Natural killer cell (primary cell): ENCODE results near the gene CD40LG. TPM values are rescaled to one million over a fixed set of nuclear protein-coding genes. Genes with fewer than 3 reads are reported as not detected.
A peak's percentile ranks its signal among the peaks of the same experiment; 100 is the strongest.

Experiments
- ATAC-seq, 3 donors: fragments of 150-1000 bp in 2 of 3; fragments of 200-7000 bp in 1 of 3; cut with Tn5 transposase; 1 replicate in 1 of 3; 2 replicates in 2 of 3; pipeline ENCODE4 v1.10.0; 2021; ENCODE audit warnings: mild to moderate bottlenecking in 2 of 3, moderate library complexity in 2 of 3
- DNase-seq, 2 donors: peaks; one replicate each; pipeline versions ENCODE4 v3.0.0 to v3.0.0-alpha.2; 2013 to 2021; ENCODE audit warnings: mixed read lengths in 1 of 2
- H3K27ac ChIP-seq: one replicate; pipeline ENCODE4 v1.5.1; 2013; ENCODE audit warnings: mild to moderate bottlenecking, low read length
- H3K27me3 ChIP-seq: one replicate; pipeline ENCODE4 v1.6.1; 2013; ENCODE audit warnings: low read length; ENCODE audit not compliant: control insufficient read depth, insufficient read depth
- H3K36me3 ChIP-seq: one replicate; pipeline ENCODE4 v1.6.1; 2013; ENCODE audit warnings: low read length; ENCODE audit not compliant: control insufficient read depth, insufficient read depth
- H3K4me1 ChIP-seq: one replicate; pipeline ENCODE4 v1.6.1; 2013; ENCODE audit warnings: low read length; ENCODE audit not compliant: control insufficient read depth, insufficient read depth
- H3K4me3 ChIP-seq: one replicate; pipeline ENCODE4 v1.5.1; 2013; ENCODE audit warnings: low read length
- H3K9me3 ChIP-seq: one replicate; pipeline ENCODE4 v1.6.1; 2013; ENCODE audit warnings: low read length; ENCODE audit not compliant: control insufficient read depth, insufficient read depth
- H3K27ac Mint-ChIP-seq, 2 donors: one replicate each; pipeline ENCODE4 v1.8.0; 2022; ENCODE audit warnings: mild to moderate bottlenecking in 2 of 2, mixed read lengths in 2 of 2, moderate library complexity in 1 of 2
- H3K27me3 Mint-ChIP-seq, 2 donors: one replicate each; pipeline ENCODE4 v1.8.0; 2022; ENCODE audit warnings: low read depth in 2 of 2, mixed read lengths in 2 of 2
- H3K36me3 Mint-ChIP-seq: one replicate; pipeline ENCODE4 v1.8.0; 2022; ENCODE audit warnings: mixed read lengths
- H3K4me1 Mint-ChIP-seq, 2 donors: one replicate each; pipeline ENCODE4 v1.8.0; 2022; ENCODE audit warnings: mixed read lengths in 2 of 2
- H3K4me3 Mint-ChIP-seq: one replicate; pipeline ENCODE4 v1.8.0; 2022; ENCODE audit warnings: mild to moderate bottlenecking, moderate library complexity, mixed read lengths
- H3K9me3 Mint-ChIP-seq, 2 donors: one replicate each; pipeline ENCODE4 v1.8.0; 2022; ENCODE audit warnings: mixed read lengths in 2 of 2
- CTCF ChIP-seq: fragments of 200-600 bp; IDR thresholded peaks from one replicate; pipeline ENCODE4 v1.8.0; 2022; ENCODE audit warnings: antibody characterized with exemption
- WGBS: methylation state at CpG from one replicate; pipeline ENCODE4 v1.1.7; 2013; ENCODE audit warnings: missing lambda C conversion rate; ENCODE audit not compliant: insufficient coverage; 5-methylcytosine and 5-hydroxymethylcytosine counted together
- intact Hi-C: fragments of 100-400 bp; cut with micrococcal nuclease; formaldehyde crosslinking; loops from one replicate; pipeline ENCODE4 v1.14.2; 2022
- total RNA-seq, 4 donors: library from RNA; stranded (reverse); fragments of 120-200 nt in 1 of 4; gene quantifications; one replicate each; pipeline versions ENCODE4 v1.2.3 to v1.2.4, GENCODE V29; 2013 to 2022

Gene CD40LG
- total RNA-seq, 3 donors from 2014 or later (not counting 1 experiment from before 2014, with no cell fraction given): 0.77 to 1.5 TPM; not detected in 1

GRCh38 chrX:136708348-136708747 lies 60.4 kb downstream of the CD40LG start:
- Mint-ChIP-seq H3K27me3 (no peaks in the 10 kb centered on the region), H3K36me3 (peaks cover 7% of the 10 kb centered on the region), H3K9me3 (no peaks in the 10 kb centered on the region), H3K4me3 (no peak overlapping the region), H3K4me1 (peaks cover 0 to 5% of the 10 kb centered on the region in 2 donors), H3K27ac (no peak overlapping the region)
- Histone ChIP-seq H3K9me3 (no peaks in the 10 kb centered on the region), H3K36me3 (peaks cover 28% of the 10 kb centered on the region), H3K4me1 (no peaks in the 10 kb centered on the region), H3K4me3 (no peak overlapping the region), H3K27ac (no peak overlapping the region), H3K27me3 (no peaks in the 10 kb centered on the region)
- no CpG with 5 or more reads among the region's 1 CpG for WGBS
- peak in 2 of 3 donors; percentile 44 to 50 for ATAC-seq
- intact Hi-C loops: no loop called here
- DNase-seq: peak in 1 of 2 donors; percentile 45
- TF ChIP-seq CTCF: peak; percentile 27

Other genes with a start within 250 kb of the CD40LG start
- not detected for gene BRS3, start 160.2 kb upstream of the CD40LG start, total RNA-seq
- 10 to 100 TPM; 26.4 to 30.4 (median 28.2) TPM for gene HTATSF1, start 150.6 kb upstream of the CD40LG start, total RNA-seq
- not detected for gene VGLL1, start 115.9 kb upstream of the CD40LG start, total RNA-seq
- 10 to 100 TPM; 55.5 to 78.8 (median 75.7) TPM for gene ARHGEF6, start 132.8 kb downstream of the CD40LG start, total RNA-seq
- gene RBMX, start 232.6 kb downstream of the CD40LG start, total RNA-seq: 100 to 1,000 TPM; 171 to 208 (median 174) TPM